GM21576 (cell line): ENCODE data around the gene NCS1.

Source experiments
- ATAC-seq: cut with Tn5 transposase; IDR thresholded peaks from one replicate; pipeline ENCODE4 v1.9.1; 2021; ENCODE audit warnings: mild to moderate bottlenecking, moderate library complexity; ENCODE audit not compliant: unreplicated experiment

NCS1 gene

DNA sequence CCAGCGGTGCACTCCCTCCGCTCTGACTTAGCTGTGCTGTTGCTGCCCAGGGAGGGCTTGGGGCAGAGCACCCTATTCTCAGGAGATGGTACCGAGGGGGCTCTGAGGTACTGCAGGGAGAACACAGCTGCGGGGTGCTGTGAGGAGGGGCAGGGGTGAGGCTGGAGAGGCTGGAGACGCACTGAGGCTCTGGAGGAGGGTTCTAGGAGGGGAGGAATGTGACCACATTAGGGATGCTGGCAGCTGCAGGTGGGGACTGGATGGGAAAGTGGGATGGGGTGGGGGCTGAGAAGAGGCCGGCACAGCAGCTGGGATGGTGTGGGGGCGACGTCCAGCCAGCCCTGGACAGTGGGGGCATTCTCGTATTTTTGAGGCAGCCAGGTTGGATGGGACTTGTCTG lies 20.9 kb downstream of the NCS1 start:
- ATAC-seq = no peak

DNA sequence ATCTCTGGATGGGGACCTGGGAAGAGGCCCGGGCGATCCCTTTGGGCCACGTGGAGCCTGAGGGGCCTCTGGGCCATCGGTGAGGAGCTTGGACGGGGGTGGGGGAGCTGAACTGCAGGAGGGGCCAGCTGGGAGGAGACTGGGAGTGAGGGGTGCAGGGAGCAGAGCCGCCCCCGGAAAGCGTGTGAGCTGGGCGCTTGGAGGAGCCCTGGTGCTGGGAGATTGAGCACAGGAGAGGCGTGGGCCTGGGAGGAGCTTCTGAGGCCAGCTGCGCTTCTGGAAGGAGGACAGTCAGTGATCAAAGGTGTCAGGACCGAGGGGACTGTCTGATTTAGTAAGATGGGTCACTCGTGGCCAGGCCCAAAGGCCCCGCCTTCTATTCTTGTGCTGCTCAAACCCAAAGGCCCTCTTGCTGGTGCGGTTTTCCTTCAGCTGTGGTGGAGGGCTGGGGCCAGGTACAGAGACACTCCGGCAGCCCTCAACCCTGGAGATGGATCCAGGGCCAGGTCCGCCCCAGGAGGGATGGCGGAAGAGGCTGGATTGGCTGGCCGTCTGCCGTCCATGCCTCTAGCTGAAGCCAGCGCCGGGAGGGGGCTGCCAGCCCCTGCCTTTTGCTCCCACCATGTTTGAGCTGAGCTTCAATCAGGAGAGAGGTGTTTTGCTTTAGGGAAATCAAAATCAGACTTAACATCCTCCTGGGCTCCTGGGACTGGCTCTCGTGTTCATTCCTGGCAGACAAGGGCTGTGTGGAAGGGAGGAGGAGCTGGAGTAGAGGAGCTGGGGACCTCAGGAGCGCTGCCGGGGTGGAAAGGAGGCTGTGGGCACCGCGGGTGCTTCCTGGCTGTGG lies 21.6 kb downstream of the NCS1 start:
- no peak for ATAC-seq

DNA sequence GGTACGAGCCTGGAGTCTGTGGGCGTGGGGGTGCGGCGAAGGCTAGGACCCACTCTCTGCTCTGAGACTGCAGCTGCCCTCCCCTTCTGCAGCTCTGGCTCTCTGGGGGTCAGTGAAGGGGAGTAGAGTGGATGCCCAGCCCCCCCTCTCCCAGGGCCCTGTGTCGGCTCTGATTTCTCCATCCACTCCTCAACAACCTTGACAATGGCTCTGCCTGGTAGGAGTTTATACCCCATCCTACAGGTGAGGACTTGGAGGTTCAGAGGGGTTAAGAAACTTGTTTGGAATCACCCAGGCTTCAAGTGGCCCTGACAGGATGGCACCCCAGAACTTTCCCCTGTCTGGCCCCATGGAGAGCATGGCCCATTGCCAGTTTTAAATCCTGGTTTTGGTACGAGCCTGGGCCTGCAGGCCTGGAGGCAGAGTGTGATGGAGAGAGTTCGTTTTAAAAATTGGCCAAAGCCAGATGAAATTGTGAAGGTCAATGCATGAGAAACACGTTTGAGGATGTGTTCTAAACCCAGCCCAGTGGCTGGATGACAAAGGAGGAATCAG lies 22.3 kb downstream of the NCS1 start:
- ATAC-seq = no peak

DNA sequence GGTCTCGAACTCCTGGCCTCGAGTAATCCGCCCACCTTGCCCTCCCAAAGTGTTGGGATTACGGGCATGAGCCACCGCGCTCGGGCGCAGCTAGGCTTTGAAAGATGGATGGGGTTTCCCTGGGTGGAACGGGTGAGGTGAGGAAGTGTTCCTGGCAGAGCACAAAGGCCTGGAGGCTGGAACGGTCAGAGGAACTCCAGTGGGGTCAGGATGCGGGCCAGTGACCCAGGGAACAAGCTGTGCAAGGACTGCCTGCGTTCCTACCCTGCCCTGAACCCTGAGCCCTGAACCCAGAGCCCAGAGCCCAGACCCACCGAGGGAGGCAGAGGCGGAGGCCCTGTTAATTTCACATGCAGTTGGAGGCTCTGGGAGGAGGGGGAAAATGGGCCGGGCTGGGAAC lies 23.4 kb downstream of the NCS1 start:
- ATAC-seq = no peak

DNA sequence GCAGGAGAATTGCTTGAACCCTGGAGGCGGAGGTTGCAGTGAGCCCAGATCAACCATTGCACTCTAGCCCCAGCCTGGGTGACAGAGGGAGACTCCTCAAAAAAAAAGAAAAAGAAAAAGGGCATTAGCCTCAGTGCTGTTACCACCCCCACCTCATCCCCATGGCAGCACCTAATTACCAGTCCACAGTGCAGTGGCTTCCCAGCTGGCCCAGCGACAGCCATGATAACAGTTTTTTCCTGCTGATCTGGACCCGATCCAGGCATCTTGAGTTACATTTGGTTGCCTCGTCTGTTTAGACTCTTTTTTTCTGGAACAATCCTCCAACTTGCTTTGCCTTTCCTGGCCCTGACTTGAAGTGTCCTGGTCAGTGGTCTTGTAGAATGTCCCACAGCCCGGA lies 24.4 kb downstream of the NCS1 start:
- ATAC-seq = no peak

DNA sequence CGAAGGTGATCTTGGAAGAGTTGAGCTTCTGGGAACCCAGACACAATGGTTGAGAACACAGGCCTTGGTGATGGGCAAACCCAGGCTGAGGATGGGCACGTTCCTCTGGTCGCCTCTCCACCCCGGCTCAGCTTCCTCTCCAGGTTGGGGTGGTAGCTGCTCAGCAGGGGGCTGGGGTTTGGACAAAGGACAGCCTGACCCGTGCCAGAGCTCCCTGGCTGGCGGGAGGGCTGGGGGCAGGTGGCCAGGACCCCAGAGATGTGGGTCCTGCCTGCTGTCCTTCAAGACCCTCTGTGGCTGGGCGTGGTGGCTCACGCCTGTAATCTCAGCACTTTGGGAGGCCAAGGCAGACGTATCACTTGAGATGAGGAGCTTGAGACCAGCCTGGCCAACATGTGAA lies 25.2 kb downstream of the NCS1 start:
- ATAC-seq = no peak

DNA sequence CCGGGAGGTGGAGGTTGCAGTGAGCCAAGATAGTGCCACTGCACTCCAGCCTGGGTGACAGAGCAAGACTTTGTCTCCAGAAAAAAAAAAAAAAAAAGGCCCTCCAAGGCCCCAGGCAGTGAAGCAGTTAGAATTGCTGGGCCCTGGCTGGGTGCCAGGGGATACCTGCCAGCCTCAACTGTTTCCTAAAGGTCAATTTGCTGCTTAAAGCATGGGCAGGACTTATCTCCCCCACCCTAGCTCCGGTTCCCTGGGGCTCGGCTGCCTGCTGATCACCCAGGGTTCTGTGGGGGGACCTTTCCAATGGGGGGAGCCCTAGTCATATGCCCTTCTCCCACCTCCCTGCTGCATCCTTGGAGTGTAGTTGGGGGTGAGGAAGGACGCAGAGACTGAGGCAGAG lies 25.7 kb downstream of the NCS1 start:
- ATAC-seq = no peak

DNA sequence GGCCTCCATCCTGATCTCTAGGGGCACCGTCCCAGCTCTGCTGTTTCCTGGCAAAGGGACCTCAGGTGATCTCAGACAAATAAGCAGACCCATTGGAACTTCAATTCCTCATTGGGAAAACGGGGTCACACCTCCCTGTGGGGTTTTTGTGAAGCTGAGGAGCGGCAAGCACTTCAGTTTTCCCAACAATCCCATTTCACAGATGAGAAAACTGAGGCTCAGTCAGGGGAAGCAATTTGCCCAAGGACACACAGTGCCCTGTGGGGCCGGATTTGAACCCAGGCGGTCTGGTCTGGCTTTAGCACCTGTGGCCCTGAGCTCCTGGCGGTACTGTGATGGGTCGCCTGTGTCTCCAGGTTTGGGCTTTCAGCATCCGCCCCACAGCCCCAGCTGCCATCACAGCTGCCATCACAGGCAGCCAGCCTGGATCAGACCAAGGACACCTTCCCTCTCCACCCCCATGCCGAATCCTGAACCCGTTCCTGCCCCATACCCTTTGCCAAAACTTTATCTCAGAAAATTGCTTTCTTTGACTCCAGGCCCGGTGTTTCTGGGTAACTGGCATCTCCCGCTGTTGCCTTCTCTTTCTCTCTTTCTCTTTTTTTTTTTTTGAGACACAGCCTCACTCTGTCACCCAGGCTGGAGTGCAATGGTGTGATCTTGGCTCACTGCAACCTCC lies 26.4 kb downstream of the NCS1 start:
- no peak for ATAC-seq

DNA sequence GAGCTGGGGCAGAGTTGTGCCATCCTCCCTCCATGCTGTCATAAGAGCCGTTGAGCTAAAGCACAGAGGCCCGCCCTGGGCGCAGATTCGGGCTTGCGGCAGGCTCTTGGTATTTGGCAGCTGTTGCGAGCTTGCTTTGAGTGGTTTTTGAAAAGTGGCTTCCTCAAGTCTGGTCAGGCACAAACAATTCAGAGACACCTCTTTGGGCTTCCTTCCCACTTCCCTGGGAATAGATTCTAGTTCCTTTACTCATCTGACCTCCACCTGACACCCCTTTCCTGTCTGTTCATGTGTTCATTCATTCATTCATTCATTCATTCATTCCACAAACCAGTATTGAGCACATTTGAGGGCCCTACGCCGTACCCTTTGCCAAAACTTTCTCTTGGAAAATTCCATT lies 27.4 kb downstream of the NCS1 start:
- no peak for ATAC-seq

DNA sequence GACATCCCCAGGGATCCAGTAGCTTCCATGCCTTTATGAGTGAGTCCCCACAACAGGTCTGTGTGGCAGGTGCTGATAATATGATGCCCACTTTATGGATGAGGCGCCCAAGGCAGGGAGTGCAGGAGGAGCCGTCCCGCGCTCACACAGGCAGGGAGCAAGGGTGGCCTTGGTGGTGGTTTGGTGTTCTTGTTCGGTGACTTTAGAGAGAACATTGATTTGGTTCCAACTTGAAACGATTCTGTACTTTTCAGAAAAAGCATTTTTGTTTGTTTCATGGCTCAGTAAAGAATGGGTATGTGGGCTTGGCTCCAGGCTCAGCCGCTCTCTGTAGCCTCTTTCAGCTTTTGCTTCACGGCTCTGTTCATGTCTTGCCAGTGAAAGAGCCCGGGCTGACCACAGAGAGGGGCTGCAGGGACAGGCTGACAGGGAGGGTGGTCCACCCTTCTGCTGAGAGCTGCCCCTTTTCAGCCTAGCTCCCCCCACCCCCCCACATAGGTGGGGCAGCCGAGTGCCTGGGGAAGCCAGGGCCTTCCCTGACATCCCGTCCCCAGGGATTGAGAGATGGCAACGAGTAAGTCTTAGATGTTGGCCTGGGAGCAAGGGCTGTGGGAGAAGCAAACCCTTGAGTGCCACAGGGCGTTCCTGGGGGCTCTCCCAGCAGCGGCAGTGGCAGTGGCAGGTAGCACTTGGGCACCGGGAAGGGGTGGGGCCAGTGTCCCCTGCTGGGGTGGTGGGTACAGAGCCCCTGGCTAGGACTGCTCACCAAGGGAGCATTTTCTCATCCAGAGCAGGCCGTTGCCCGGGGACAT lies 28.0 kb downstream of the NCS1 start:
- ATAC-seq = no peak

DNA sequence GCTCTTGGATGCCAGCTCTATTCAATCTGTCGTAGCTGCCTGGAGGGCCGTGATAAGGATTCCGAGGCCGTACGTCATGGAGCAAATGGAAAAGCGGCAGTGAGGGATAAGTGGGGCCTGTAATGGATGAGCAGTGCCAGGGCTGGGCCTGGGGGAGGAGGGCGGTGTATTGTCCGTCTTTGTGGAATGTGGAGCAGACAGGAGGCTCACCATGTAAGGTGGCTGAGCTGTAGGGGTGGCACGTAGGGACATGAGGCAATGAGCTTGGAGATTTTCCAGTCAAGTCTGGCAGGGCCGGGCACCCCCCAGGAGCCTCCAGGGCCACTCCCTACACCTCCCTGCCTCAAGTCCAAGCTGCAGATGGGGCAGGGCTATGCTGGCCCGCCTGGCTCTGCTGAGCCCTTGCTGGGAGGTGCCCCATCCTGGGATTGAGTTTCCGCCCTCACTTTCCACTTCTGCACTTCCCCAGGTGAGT lies 29.2 kb downstream of the NCS1 start:
- no peak for ATAC-seq

DNA sequence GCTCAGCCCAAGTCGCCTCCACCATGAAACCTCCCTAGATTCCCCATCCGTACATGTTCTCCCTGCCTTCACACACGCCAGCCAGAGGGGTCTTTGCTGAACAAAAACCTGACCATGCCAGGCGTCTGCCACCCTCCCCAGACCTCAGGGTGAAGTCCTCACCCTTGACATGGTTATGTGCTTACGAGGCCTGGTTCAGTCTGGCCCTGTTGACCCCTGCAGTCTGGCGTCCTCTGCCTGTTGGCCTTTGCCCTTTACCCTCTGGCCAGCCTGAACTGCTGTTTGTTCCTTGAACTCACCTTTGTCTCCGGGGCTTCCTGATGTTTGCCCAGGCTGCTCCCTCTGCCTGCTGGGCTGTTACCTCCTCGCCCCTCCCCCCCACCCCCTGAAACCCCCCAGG lies 29.8 kb downstream of the NCS1 start:
- ATAC-seq = no peak

DNA sequence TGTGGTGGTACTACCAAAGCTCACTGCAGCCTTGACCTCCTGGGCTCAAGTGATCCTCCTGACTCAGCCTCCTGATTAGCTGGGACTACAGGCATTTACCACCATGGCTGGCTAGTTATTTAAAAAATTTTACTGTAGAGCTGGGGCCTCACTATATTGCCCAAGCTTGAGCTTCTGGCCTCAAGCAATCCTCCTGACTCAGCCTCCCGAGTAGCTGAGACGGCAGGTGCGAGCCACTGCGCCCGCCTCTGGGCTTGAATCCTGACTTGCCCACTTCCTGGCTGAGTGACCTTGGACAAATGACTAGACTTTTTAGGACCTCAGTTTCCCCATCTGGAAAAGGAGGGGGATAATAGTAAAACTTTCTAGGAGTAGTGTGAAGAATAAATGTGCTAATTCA lies 32.1 kb downstream of the NCS1 start:
- no peak for ATAC-seq

DNA sequence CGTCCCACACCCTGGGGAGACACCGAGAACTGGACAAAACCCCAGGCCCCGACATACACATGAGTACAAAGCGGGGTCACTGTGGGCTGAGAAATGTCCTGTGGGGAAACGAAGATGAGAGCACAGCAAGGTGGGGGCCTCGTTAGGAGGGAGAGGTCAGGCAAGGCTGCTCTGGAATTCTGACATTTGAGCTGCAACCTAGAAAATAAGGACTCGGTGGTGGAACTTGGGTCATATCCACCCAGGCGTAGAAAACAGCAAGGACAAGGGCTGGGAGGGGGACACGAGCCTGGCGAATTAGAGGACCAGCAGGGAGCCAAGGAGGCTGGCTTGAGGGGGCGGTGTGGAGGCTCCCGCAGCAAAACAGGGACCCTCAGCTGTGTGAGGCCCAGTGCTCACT lies 32.8 kb downstream of the NCS1 start:
- ATAC-seq = no peak

DNA sequence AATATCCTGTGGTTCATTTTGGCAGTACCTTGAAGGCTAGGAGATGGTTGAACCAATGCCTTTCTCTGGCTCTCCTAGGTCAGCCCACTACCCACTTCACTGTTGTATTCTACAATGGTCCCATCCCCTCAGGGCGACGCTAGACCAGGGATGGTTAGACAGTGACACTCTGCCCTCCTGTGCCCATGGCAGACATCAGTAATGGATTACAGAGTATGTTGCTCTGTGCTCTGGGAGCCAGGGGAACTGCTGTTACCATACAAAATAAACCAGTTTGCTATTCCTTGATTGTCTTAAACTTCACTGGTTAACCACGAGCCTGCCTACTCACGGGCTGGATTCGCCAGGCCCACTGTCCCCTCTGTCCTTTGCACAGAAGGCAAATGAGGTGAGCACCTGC lies 33.7 kb downstream of the NCS1 start:
- ATAC-seq = no peak

DNA sequence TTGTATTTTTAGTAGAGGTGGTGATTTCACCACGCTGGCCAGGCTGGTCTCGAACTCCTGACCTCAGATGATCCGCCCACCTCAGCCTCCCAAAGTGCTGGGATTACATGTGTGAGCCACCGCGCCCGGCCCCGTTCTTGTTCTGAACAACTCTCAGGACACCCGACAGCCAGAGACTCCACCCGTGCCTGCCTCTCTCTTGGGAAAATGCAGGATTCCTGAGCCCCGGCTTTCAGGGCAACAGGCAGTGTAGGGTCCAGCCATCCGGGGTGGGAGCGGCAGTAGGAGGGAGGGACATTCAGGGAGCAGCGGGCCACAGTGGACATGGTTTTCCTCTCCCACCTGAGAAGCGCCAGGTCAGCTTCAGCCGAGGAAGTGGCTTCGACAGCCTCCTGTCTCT lies 34.4 kb downstream of the NCS1 start:
- no peak for ATAC-seq

DNA sequence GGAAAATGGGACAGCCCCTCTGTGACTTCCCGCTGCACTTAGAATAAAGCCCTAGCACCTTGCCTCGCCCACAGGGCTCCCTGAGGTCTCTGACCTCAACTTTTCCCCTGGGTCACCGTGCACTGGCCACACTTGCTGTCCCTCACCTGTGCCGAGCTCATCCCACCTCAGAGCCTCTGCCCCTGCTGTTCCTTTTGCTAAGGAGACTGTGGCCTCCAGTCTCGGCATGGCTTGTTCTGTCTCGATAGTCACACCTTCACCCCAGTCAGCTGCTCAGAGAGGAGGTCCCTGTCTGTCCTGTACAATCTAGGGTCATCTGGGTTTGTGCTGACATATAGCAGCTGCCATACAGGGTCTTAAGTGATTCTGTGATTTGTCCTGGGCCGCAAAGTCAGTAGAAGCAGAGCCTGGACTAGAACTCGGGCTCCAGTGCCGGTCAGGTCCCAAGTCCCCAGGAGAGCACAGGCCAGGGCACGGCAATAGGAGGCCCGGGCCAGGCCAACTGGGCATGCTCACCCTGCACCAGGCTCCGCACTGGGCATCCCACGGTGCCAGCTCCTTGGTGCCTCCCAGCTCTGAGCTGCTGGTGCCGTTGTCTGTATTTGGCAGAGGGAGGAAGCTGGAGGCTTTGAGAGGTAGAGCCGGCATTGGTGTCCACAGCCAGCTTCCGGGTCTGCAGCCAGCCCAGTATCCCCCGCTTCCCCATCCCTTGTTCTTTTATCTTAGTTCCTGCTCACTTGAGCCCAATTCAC lies 35.2 kb downstream of the NCS1 start:
- no peak for ATAC-seq

DNA sequence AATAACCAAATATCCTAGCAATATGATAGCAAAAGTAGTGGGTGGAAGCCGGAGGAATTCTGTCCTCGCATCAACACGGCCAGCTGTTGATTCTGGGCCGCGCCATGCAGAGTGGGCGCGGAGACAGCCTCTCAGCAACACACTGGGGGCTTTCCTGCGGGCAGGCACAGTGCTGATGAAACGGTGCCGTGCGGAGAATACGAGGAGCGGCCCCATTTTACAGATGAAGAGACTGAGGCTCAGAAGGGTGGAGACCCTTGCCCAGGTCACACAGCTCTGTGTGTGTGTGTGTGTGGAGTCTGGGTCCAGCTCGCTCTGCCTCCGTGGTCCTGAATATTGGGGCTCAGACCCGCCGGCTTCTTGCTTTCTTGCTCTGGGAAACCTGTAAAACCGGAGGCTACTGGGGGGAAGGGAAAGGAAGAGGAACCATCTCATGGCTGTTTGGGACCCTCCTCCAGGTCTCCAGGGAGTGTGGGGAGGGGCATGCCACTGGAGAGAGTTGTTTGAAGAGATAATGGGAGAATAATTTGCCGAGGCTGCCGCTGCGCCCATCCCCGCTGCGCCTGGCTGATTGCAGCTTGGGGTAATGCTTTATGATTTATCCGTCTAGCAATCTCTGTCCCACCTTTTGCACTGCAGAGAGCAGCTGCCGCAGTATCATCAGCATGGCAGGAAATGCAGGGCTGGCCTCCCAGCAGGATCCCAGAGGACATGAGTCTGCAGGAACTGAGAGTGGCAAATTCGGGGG lies 36.6 kb downstream of the NCS1 start:
- ATAC-seq = no peak

DNA sequence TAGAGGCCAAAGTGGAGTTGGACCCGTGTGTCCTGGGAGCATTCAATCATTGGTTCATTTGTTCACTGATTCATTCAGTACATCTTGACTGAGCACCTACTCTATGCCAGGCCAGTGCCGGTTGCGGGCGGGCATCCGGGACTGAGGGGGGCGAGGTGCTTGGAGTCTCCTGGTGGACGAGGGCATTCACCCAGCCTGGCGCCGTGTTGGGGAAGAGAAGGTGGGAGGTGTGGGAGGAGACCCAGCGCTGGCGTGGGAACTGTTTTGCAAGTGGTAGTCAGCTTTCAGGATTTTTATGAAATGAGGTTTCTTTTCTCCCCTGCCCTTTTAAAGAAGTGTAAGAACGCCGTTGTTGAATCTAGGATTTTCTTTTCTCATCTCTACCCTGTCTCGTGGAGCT lies 37.2 kb downstream of the NCS1 start:
- no peak for ATAC-seq
